Hematopoietic multipotent progenitor cell treated with erythropoietin and hydrocortisone succinate and interleukin-3 and kit ligand, for 15 days (in vitro differentiated cells): ENCODE measurements around the gene PDZD7.

Experiments
- DNase-seq: peaks from one replicate; pipeline ENCODE4 v3.0.0-alpha.2; 2015; ENCODE audit warnings: low spot score

PDZD7 gene

GRCh38 chr10:101018600-101019439 is 12.1 kb downstream of the PDZD7 start:
- peak; percentile 58 for DNase-seq

- DNase-seq = no peak
Measured at GRCh38 chr10:101018118-101018599, 12.8 kb downstream of the PDZD7 start.

GRCh38 chr10:101016814-101017213 is 14.1 kb downstream of the PDZD7 start:
- DNase-seq = no peak

GRCh38 chr10:101015582-101015973 is 15.4 kb downstream of the PDZD7 start:
- no peak for DNase-seq

GRCh38 chr10:101014966-101015581 is 15.9 kb downstream of the PDZD7 start:
- DNase-seq = no peak

GRCh38 chr10:101014230-101014884 is 16.6 kb downstream of the PDZD7 start:
- DNase-seq = peak; percentile 74

GRCh38 chr10:101013365-101013825 is 17.5 kb downstream of the PDZD7 start:
- DNase-seq = no peak

GRCh38 chr10:101012525-101013364 is 18.2 kb downstream of the PDZD7 start:
- peak; percentile 84 for DNase-seq

GRCh38 chr10:101011517-101012423 is 19.2 kb downstream of the PDZD7 start:
- DNase-seq = no peak

GRCh38 chr10:101010329-101010728 is 20.6 kb downstream of the PDZD7 start:
- DNase-seq = no peak

- DNase-seq = no peak
Measured at GRCh38 chr10:101008823-101009423, 22.0 kb downstream of the PDZD7 start.

- no peak for DNase-seq
Measured at GRCh38 chr10:101007915-101008822, 22.8 kb downstream of the PDZD7 start.

GRCh38 chr10:101007099-101007711 is 23.7 kb downstream of the PDZD7 start:
- DNase-seq = no peak

GRCh38 chr10:101006593-101007098 is 24.3 kb downstream of the PDZD7 start:
- DNase-seq = no peak

- DNase-seq = no peak
Measured at GRCh38 chr10:101005869-101006567, 24.9 kb downstream of the PDZD7 start.

GRCh38 chr10:101005361-101005760 is 25.6 kb downstream of the PDZD7 start:
- DNase-seq = no peak

GRCh38 chr10:101003639-101004206 is 27.2 kb downstream of the PDZD7 start:
- no peak for DNase-seq

- DNase-seq = no peak
Measured at GRCh38 chr10:101002456-101002855, 28.5 kb downstream of the PDZD7 start.
